ENCODE measurements around the gene MUS81.
A peak's percentile ranks its signal among the peaks of the same experiment; 100 is the strongest.

MUS81 gene

DNA sequence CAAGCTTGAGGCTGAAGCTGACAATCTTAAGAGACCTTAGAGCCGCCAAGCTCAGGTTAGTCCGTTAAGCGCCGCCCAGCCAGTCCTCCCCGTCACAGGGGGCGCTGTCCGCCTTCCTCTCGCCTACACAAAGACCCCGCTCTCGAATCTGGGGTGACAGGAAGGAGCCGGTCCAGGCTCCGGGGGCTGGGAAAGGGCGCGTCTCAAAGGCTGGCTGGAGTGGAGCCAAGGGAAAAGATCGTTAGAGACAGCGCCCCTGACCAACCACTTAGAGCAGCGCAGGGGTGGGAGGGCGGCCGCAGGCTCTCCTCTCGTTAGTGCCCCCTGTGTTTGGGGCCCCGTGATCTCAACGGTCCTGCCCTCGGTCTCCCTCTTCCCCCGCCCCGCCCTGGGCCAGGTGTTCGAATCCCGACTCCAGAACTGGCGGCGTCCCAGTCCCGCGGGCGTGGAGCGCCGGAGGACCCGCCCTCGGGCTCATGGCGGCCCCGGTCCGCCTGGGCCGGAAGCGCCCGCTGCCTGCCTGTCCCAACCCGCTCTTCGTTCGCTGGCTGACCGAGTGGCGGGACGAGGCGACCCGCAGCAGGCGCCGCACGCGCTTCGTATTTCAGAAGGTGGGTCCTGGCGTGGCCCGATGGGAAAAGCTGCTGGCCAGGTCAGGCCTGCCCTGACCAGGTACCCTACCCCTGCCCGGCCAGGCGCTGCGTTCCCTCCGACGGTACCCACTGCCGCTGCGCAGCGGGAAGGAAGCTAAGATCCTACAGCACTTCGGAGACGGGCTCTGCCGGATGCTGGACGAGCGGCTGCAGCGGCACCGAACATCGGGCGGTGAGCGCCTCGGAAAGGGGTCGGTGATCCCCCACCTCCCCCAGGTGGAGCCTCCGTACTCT is at the start of gene MUS81:
MUS81 (plus strand) TSS at position 156 of the 887 bp plus-strand sequence; CDS start at position 477, 321 bp downstream.
- peak; percentile 98 for DNase-seq (ENCODE audit: extremely low read depth, insufficient read length)
- Histone ChIP-seq H3K27me3 (replicated peaks; ENCODE audit: control insufficient read depth, insufficient read depth, low read length) (no peaks in the 10 kb centered on the region), H3K36me3 (ENCODE audit: control insufficient read depth, insufficient read depth, low read length) (peaks cover 37% of the 10 kb centered on the region), H3K4me3 (replicated peaks; ENCODE audit: low read depth, low read length) (peak within 1 kb of the TSS; percentile 97)
- TF ChIP-seq, protein P1, sequence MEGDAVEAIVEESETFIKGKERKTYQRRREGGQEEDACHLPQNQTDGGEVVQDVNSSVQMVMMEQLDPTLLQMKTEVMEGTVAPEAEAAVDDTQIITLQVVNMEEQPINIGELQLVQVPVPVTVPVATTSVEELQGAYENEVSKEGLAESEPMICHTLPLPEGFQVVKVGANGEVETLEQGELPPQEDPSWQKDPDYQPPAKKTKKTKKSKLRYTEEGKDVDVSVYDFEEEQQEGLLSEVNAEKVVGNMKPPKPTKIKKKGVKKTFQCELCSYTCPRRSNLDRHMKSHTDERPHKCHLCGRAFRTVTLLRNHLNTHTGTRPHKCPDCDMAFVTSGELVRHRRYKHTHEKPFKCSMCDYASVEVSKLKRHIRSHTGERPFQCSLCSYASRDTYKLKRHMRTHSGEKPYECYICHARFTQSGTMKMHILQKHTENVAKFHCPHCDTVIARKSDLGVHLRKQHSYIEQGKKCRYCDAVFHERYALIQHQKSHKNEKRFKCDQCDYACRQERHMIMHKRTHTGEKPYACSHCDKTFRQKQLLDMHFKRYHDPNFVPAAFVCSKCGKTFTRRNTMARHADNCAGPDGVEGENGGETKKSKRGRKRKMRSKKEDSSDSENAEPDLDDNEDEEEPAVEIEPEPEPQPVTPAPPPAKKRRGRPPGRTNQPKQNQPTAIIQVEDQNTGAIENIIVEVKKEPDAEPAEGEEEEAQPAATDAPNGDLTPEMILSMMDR (IDR thresholded peaks at IDR 0.05; ENCODE audit: insufficient read depth, low read length, poor library complexity, severe bottlenecking), result peak; percentile 86

DNA sequence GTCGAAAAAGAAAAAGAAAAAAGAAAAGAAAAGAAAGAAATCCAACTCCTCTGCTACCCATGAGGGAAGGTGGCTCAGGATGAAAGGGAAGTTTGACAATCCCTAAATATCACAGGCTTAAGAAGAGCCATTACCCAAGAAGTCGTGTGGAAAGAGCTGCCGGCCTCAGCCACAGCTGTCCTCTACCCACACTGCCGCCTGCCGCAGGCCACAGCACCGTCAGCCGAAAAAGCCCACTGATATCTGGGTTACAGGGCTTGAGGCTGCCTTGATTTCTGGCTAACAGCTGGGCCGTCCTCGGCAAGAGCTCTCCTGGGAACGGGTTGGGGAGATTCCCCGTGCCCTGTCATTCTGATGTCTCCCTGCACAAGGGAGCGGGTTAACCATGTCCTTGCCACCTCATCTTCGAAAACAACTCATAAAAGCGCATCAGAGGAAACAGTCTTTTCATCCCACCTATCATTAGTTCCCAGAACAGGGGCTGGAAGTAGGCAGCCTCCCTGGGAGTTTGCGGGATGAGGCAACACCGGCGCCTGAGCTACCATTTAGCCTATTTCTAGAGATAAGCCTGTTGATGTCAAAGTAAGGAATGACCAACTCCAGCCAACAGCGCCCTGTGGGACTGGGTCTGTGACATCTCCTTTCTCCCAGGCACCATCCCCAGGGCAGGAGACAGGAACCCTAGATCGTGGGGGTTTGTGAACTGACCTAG is 48.3 kb upstream of the MUS81 start:
- Histone ChIP-seq H3K27me3 (replicated peaks; ENCODE audit: control insufficient read depth, insufficient read depth, low read length) (no peaks in the 10 kb centered on the region; the same call in 1 of the 2 replicates), H3K36me3 (ENCODE audit: control insufficient read depth, insufficient read depth, low read length) (no peaks in the 10 kb centered on the region), H3K4me3 (replicated peaks; ENCODE audit: low read depth, low read length) (no peak overlapping the region)
- TF ChIP-seq, protein P1 (IDR thresholded peaks at IDR 0.05; ENCODE audit: insufficient read depth, low read length, poor library complexity, severe bottlenecking), result no peak
- DNase-seq (ENCODE audit: extremely low read depth, insufficient read length), result no peak

DNA sequence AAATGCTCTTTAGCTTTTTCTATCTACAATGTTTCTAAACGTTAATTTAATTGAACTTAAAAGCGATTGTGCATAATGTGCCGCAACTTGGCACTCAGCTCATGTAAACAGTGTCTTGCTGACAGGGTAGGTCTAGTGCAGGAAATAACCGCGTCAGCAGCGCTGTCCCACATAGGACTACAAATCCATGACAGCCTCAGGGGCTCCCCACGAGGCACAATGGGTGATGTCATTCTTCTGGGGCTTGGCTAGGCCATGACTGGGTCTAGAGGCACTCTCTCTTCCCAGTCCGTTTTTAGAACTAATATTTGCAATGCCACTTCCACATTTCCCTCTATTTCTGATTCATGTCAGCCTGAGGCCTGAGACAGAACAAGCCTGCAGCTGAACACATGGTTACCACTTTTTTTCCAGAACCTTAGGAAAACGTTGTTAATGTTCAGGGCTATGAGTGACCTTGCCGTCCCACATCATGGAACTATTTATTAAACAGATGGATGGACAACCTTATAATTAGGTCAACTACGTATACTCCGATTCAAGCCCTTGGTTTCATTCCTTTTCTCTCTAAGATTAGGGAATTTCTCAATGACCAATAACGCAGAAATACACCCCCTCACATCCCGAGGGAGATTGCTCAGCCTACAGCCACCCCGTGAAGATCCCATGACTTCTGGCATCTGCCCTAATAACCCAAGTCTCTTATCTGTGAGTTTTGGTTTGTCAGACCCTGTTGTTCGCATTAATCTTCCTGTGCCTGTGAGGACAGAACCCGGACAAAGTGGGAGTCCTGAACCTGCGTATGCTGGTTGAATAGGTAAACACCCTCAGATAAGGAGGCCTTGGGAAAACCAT is 45.9 kb upstream of the MUS81 start:
- TF ChIP-seq, protein P1 (IDR thresholded peaks at IDR 0.05; ENCODE audit: insufficient read depth, low read length, poor library complexity, severe bottlenecking), result no peak
- no peaks in the 10 kb centered on the region for H3K36me3 ChIP-seq (ENCODE audit: control insufficient read depth, insufficient read depth, low read length)
- DNase-seq (ENCODE audit: extremely low read depth, insufficient read length), result no peak
- no peak overlapping the region for H3K4me3 ChIP-seq (replicated peaks; ENCODE audit: low read depth, low read length)
- no peaks in the 10 kb centered on the region; the same call in 1 of the 2 replicates for H3K27me3 ChIP-seq (replicated peaks; ENCODE audit: control insufficient read depth, insufficient read depth, low read length)

GRCh38 chr11:65814986-65815565 is 45.2 kb upstream of the MUS81 start:
- H3K27me3 ChIP-seq (replicated peaks; ENCODE audit: control insufficient read depth, insufficient read depth, low read length), result no peaks in the 10 kb centered on the region; the same call in 1 of the 2 replicates
- no peak for DNase-seq (ENCODE audit: extremely low read depth, insufficient read length)
- TF ChIP-seq, protein P1 (IDR thresholded peaks at IDR 0.05; ENCODE audit: insufficient read depth, low read length, poor library complexity, severe bottlenecking), result no peak

DNA sequence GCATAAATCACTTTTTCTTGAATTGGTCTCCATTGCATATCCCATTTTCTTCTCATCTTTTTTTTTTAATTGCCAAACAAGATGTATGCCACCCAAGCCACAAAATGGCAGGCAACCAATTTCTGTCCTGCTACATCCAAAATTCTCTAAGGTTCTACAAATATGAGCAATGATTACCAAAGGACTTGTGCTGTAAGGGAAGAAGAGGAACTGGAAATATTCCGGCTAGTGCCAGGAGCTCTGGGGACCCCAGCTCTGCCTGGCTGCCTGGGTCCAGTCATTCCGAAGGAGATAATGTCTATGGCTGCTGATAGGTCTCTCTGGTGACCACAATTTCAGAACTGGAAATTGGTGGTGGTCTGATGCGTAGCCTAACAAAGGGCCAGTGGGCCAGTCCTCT is 43.5 kb upstream of the MUS81 start:
- Histone ChIP-seq H3K36me3 (ENCODE audit: control insufficient read depth, insufficient read depth, low read length) (no peaks in the 10 kb centered on the region), H3K27me3 (replicated peaks; ENCODE audit: control insufficient read depth, insufficient read depth, low read length) (no peaks in the 10 kb centered on the region; the same call in 1 of the 2 replicates), H3K4me3 (replicated peaks; ENCODE audit: low read depth, low read length) (no peak overlapping the region)
- TF ChIP-seq, protein P1 (IDR thresholded peaks at IDR 0.05; ENCODE audit: insufficient read depth, low read length, poor library complexity, severe bottlenecking), result no peak
- DNase-seq (ENCODE audit: extremely low read depth, insufficient read length), result no peak

More at GRCh38 chr11:65814986-65815565, 45.2 kb upstream of the MUS81 start:
- no peaks in the 10 kb centered on the region for H3K36me3 ChIP-seq (ENCODE audit: control insufficient read depth, insufficient read depth, low read length)
- H3K4me3 ChIP-seq (replicated peaks; ENCODE audit: low read depth, low read length), result no peak overlapping the region

All from GM06990 (cell line).